Measurements from ENCODE around the gene C7. TPM values are rescaled to one million over a fixed set of nuclear protein-coding genes. Genes with fewer than 3 reads are reported as not detected.

Gene C7
- total and polyA plus RNA-seq, 8 donors, result 29.8 to 215 (median 56.6) TPM

DNA sequence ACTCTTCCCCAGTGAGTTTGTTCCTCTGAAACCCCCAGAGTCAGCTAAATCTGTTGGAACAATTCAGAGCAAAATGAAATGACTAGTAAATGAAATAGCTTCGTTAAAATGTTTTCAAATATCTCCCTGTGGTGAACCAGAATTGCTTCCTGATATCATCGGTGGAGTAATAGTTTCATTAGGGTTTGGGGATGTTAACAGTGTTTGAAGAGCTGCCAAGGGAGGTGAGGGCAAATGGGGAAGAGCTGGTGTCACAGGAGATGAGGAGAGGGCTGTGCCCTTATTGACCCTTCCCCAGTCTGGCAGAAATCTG, 4.3 kb upstream of the C7 start:
- peak in 1 of 4 donors; percentile 9 for ATAC-seq
- 31 to 39% methylated on average over 2 of the region's 2 CpGs for WGBS, 2 donors

DNA sequence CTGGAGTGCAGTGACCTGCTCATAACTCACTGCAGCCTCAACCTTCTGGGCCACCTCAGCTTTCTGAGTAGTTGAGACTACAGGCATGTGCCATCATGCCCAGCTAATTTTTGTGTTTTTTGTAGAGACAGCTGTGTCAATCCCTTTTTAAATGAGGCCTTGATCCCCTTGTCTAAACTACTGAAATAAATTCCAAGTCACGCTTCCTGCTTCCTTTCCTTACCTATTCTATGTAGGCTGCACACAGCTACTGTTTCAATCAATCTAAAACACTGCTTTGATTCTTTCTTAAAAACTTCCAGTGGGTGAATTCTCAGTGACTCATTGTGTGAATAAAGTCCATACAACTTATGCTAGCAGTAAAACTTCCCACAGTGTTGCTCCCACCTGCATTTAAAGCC, 2.9 kb upstream of the C7 start:
- Histone ChIP-seq H3K27me3 (no peaks in the 10 kb centered on the region), H3K4me3 (no peak overlapping the region), H3K36me3 (no peaks in the 10 kb centered on the region), H3K4me1 (peaks cover 9 to 11% (median 10%) of the 10 kb centered on the region in 3 donors), H3K27ac (no peak overlapping the region), H3K9me3 (no peaks in the 10 kb centered on the region)
- DNase-seq, result no peak
- FAIRE-seq, result no peak
- intact Hi-C loops (cut with DNase I), result loop anchor here in 1 of 3 donors (10.0 kb wide), 1 partner anchor 618 kb away; no protein-coding TSS in a partner anchor
- no peak for ATAC-seq
- TF ChIP-seq, protein P1, sequence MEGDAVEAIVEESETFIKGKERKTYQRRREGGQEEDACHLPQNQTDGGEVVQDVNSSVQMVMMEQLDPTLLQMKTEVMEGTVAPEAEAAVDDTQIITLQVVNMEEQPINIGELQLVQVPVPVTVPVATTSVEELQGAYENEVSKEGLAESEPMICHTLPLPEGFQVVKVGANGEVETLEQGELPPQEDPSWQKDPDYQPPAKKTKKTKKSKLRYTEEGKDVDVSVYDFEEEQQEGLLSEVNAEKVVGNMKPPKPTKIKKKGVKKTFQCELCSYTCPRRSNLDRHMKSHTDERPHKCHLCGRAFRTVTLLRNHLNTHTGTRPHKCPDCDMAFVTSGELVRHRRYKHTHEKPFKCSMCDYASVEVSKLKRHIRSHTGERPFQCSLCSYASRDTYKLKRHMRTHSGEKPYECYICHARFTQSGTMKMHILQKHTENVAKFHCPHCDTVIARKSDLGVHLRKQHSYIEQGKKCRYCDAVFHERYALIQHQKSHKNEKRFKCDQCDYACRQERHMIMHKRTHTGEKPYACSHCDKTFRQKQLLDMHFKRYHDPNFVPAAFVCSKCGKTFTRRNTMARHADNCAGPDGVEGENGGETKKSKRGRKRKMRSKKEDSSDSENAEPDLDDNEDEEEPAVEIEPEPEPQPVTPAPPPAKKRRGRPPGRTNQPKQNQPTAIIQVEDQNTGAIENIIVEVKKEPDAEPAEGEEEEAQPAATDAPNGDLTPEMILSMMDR (IDR thresholded peaks at IDR 0.05), result no peak
- WGBS, 2 donors, result 84 to 94% methylated on average over 1 of the region's 1 CpG

More for the DNA sequence above, 4.3 kb upstream of the C7 start:
- Histone ChIP-seq H3K9me3 (no peaks in the 10 kb centered on the region), H3K4me3 (no peak overlapping the region), H3K4me1 (peaks cover 9 to 11% (median 10%) of the 10 kb centered on the region in 3 donors), H3K27me3 (no peaks in the 10 kb centered on the region), H3K36me3 (no peaks in the 10 kb centered on the region), H3K27ac (peak overlapping the region in 1 of 4 donors; percentile 15)
- DNase-seq (no peak), FAIRE-seq (no peak)
- TF ChIP-seq, protein P1 (IDR thresholded peaks at IDR 0.05), result no peak
- intact Hi-C loops (cut with DNase I), result loop anchor here in 1 of 3 donors (10.0 kb wide), 1 partner anchor 620 kb away; no protein-coding TSS in a partner anchor

DNA sequence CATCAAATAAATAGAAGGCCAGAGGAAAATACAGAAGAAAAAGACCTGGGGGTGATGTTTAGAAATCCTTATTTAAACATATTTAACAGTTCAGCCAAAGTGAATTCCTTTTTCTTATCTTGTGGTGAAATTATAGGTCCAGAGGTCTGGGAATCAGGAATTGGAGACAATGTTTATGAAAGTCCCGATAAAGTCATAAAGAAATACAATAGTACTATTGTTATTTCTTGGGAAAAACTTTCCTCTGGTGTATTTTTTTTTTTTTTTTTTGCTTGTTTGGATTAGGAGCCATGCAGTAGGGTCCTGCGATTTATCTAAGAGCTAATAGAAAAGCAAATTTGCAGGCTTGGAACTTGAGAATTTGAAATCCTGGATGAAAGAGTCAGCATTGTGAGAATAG, 426 bp downstream of the C7 start:
- no peaks in the 10 kb centered on the region for H3K36me3 ChIP-seq
- no peaks in the 10 kb centered on the region for H3K27me3 ChIP-seq
- H3K4me1 ChIP-seq, result peaks cover 5 to 9% (median 5%) of the 10 kb centered on the region in 3 donors
- H3K4me3 ChIP-seq, result peak overlapping the region in 1 of 4 donors; percentile 2
- TF ChIP-seq, protein P1 (IDR thresholded peaks at IDR 0.05), result no peak
- WGBS, 2 donors, result 13 to 14% methylated on average over 2 of the region's 2 CpGs
- intact Hi-C loops (cut with DNase I), result loop anchor here in 1 of 3 donors (10.0 kb wide), 1 partner anchor 615 kb away; no protein-coding TSS in a partner anchor
- no peaks in the 10 kb centered on the region for H3K9me3 ChIP-seq
- H3K27ac ChIP-seq, result peak overlapping the region in 2 of 4 donors; percentile 8 to 14
- ATAC-seq, result peak in 1 of 4 donors; percentile 8
- no peak for DNase-seq
- FAIRE-seq, result no peak

DNA sequence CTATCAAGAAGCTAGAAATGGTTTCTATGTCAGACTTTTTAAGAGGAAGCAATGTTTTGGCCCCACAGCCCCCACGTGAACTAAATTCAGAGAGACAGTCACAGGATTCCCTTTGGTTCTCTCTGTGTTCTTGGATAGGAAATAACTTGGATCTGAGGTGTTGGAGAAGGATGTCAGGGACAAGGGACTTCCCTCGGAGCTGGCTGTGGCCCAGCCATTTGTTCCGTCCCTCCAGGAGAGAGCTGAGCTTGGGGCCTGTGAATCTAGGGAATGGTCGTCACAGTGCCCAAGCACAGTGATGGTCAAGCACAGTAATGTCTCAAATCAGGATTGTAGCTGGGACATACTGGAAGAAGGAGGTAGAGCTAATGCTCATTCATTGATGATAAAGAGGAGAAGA, 2.0 kb downstream of the C7 start:
- intact Hi-C loops (cut with DNase I), result no loop called here
- Histone ChIP-seq H3K27me3 (no peaks in the 10 kb centered on the region), H3K4me3 (peak overlapping the region in 1 of 4 donors; percentile 17), H3K36me3 (no peaks in the 10 kb centered on the region), H3K9me3 (no peaks in the 10 kb centered on the region), H3K27ac (no peak overlapping the region), H3K4me1 (peaks cover 0 to 9% (median 5%) of the 10 kb centered on the region in 3 donors)
- 59 to 73% methylated on average over 4 of the region's 4 CpGs for WGBS, 2 donors
- DNase-seq (no peak), ATAC-seq (no peak), FAIRE-seq (no peak)
- TF ChIP-seq, protein P1 (IDR thresholded peaks at IDR 0.05), result no peak

DNA sequence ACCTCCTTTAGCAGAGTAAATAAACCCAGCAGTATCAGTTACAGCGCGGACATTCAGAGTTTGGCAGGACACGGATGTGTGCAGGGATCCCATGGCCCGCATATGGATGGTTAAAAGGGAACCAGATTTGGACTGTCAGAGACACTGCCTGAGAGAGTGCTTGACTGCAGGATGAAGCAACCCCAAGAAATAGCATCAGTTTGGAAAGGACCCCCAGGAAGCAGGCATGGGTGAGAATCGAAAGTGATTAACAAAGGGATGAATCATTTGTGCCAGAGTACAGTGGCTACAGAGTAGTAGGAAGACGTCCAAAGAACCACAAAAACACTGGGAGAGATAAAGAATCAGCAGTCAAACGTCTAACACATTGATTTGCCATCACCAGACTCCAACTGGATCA, 5.5 kb downstream of the C7 start:
- Histone ChIP-seq H3K36me3 (no peaks in the 10 kb centered on the region), H3K4me1 (no peaks in the 10 kb centered on the region), H3K9me3 (no peaks in the 10 kb centered on the region), H3K27ac (no peak overlapping the region), H3K27me3 (no peaks in the 10 kb centered on the region), H3K4me3 (no peak overlapping the region)
- ATAC-seq, result peak in 2 of 4 donors; percentile 19 to 27
- intact Hi-C loops (cut with DNase I), result no loop called here
- no peak for DNase-seq
- no peak for FAIRE-seq
- TF ChIP-seq, protein P1 (IDR thresholded peaks at IDR 0.05), result no peak
- WGBS, 2 donors, result 51 to 59% methylated on average over 7 of the region's 7 CpGs
